ENCODE data around the gene PRELID2.

Gene PRELID2

GRCh38 chr5:145863003-145863402 lies 27.9 kb upstream of the PRELID2 start:
- no peak overlapping the region for H3K4me3 ChIP-seq (ENCODE audit: low read length)
- TF ChIP-seq CTCF (conservative IDR thresholded peaks at IDR 0.05; ENCODE audit: low read depth, low read length), result no peak
- no peak for DNase-seq (ENCODE audit: low read depth)

- TF ChIP-seq CTCF (conservative IDR thresholded peaks at IDR 0.05; ENCODE audit: low read depth, low read length), result peak; percentile 24
- no peak for DNase-seq (ENCODE audit: low read depth)
- H3K4me3 ChIP-seq (ENCODE audit: low read length), result no peak overlapping the region
Observed at GRCh38 chr5:145859897-145860296, 24.8 kb upstream of the PRELID2 start.

- H3K4me3 ChIP-seq (ENCODE audit: low read length), result no peak overlapping the region
- no peak for TF ChIP-seq CTCF (conservative IDR thresholded peaks at IDR 0.05; ENCODE audit: low read depth, low read length)
- no peak for DNase-seq (ENCODE audit: low read depth)
Observed at GRCh38 chr5:145859453-145859852, 24.3 kb upstream of the PRELID2 start.

GRCh38 chr5:145858959-145859358 lies 23.8 kb upstream of the PRELID2 start:
- no peak overlapping the region for H3K4me3 ChIP-seq (ENCODE audit: low read length)
- DNase-seq (ENCODE audit: low read depth), result no peak
- TF ChIP-seq CTCF (conservative IDR thresholded peaks at IDR 0.05; ENCODE audit: low read depth, low read length), result no peak

- no peak for DNase-seq (ENCODE audit: low read depth)
- peak overlapping the region; percentile 30 for H3K4me3 ChIP-seq (ENCODE audit: low read length)
- TF ChIP-seq CTCF (conservative IDR thresholded peaks at IDR 0.05; ENCODE audit: low read depth, low read length), result no peak
Observed at GRCh38 chr5:145856285-145856818, 21.2 kb upstream of the PRELID2 start.

GRCh38 chr5:145855763-145856267 lies 20.7 kb upstream of the PRELID2 start:
- no peak overlapping the region for H3K4me3 ChIP-seq (ENCODE audit: low read length)
- DNase-seq (ENCODE audit: low read depth), result no peak

More at GRCh38 chr5:145855763-145856267, 20.7 kb upstream of the PRELID2 start:
- TF ChIP-seq CTCF (conservative IDR thresholded peaks at IDR 0.05; ENCODE audit: low read depth, low read length), result no peak

All from retinal pigment epithelial cell (primary cell).